ENCODE measurements around the gene TMEM50B. TPM values are rescaled to one million over a fixed set of nuclear protein-coding genes. Genes with fewer than 3 reads are reported as not detected.

Gene TMEM50B
- total and polyA plus RNA-seq, 2 experiments from 2014 or later, result 25.1 to 26.1 TPM

- Mint-ChIP-seq H3K27ac (no peak overlapping the region), H3K4me1 (peaks cover 17% of the 10 kb centered on the region), H3K9me3 (no peaks in the 10 kb centered on the region), H3K4me3 (no peak overlapping the region; the same call in 2 of the 3 replicates), H3K27me3 (ENCODE audit: insufficient read depth, low read depth, poor library complexity) (peaks cover 14% of the 10 kb centered on the region), H3K36me3 (ENCODE audit: low read depth) (no peaks in the 10 kb centered on the region)
- H3K4me3 ChIP-seq, result no peak overlapping the region
- no peak overlapping the region for H3K27ac ChIP-seq (ENCODE audit: low read depth)
- no peaks in the 10 kb centered on the region for H3K36me3 ChIP-seq (ENCODE audit: insufficient read depth)
- H3F3A ChIP-seq (replicated peaks; ENCODE audit: low read depth), result peaks cover 8% of the 10 kb centered on the region; the same call in 1 of the 2 replicates
- H4K20me1 ChIP-seq (replicated peaks; ENCODE audit: insufficient read depth), result no peaks in the 10 kb centered on the region
- DNase-seq (ENCODE audit: low spot score) (peak; percentile 46), ATAC-seq (peak; percentile 49)
- H3K4me1 ChIP-seq (ENCODE audit: insufficient read depth), result no peaks in the 10 kb centered on the region; the same call in 1 of the 2 replicates
- TF ChIP-seq ZNF114 (CRISPR knock-in tag; IDR thresholded peaks at IDR 0.05) (no peak), ZNF331 (CRISPR knock-in tag; IDR thresholded peaks at IDR 0.05; ENCODE audit: low read depth) (no peak)
- no peaks in the 10 kb centered on the region for H3K79me2 ChIP-seq (replicated peaks; ENCODE audit: insufficient read depth)
- no peaks in the 10 kb centered on the region for H3K9me2 ChIP-seq (ENCODE audit: insufficient read depth)
- H3K27me3 ChIP-seq (ENCODE audit: insufficient read depth), result no peaks in the 10 kb centered on the region
- H2AFZ ChIP-seq, result peak overlapping the region; percentile 86
- peak overlapping the region; percentile 55; the same call in 1 of the 2 replicates for H3K4me2 ChIP-seq
Observed at GRCh38 chr21:33496345-33496744, 16.6 kb upstream of the TMEM50B start.

GRCh38 chr21:33495743-33496142 lies 16.0 kb upstream of the TMEM50B start:
- peaks cover 8% of the 10 kb centered on the region; the same call in 1 of the 2 replicates for H3F3A ChIP-seq (replicated peaks; ENCODE audit: low read depth)
- H3K4me2 ChIP-seq, result no peak overlapping the region
- no peak overlapping the region for H3K4me3 Mint-ChIP-seq
- H3K4me1 Mint-ChIP-seq, result peaks cover 17% of the 10 kb centered on the region
- H3K36me3 ChIP-seq (ENCODE audit: insufficient read depth), result no peaks in the 10 kb centered on the region
- H3K36me3 Mint-ChIP-seq (ENCODE audit: low read depth), result no peaks in the 10 kb centered on the region
- peaks cover 2% of the 10 kb centered on the region; the same call in 1 of the 2 replicates for H3K79me2 ChIP-seq (replicated peaks; ENCODE audit: insufficient read depth)
- no peaks in the 10 kb centered on the region for H3K27me3 ChIP-seq (ENCODE audit: insufficient read depth)
- no peak for ATAC-seq
- no peak overlapping the region for H3K27ac Mint-ChIP-seq
- no peak for DNase-seq (ENCODE audit: low spot score)
- peaks cover 14% of the 10 kb centered on the region for H3K27me3 Mint-ChIP-seq (ENCODE audit: insufficient read depth, low read depth, poor library complexity)
- no peaks in the 10 kb centered on the region for H3K9me3 Mint-ChIP-seq
- H3K9me2 ChIP-seq (ENCODE audit: insufficient read depth), result no peaks in the 10 kb centered on the region
- no peaks in the 10 kb centered on the region for H4K20me1 ChIP-seq (replicated peaks; ENCODE audit: insufficient read depth)
- H3K27ac ChIP-seq (ENCODE audit: low read depth), result no peak overlapping the region
- H3K4me3 ChIP-seq, result no peak overlapping the region
- peaks cover 3% of the 10 kb centered on the region for H3K4me1 ChIP-seq (ENCODE audit: insufficient read depth)
- peak overlapping the region; percentile 86 for H2AFZ ChIP-seq
- no peak for TF ChIP-seq STAT1 (IDR thresholded peaks at IDR 0.05; ENCODE audit: unreplicated experiment)
- no peak for TF ChIP-seq NANOG (IDR thresholded peaks at IDR 0.05; ENCODE audit: borderline replicate concordance)
- TF ChIP-seq REST (IDR thresholded peaks at IDR 0.05; ENCODE audit: unreplicated experiment), result no peak
- TF ChIP-seq ZNF462 (CRISPR knock-in tag; IDR thresholded peaks at IDR 0.05), result no peak
- TF ChIP-seq EZH2 (IDR thresholded peaks at IDR 0.05; ENCODE audit: low read depth, unreplicated experiment), result no peak
- no peak for TF ChIP-seq ZNF114 (CRISPR knock-in tag; IDR thresholded peaks at IDR 0.05)
- TF ChIP-seq, protein P1, sequence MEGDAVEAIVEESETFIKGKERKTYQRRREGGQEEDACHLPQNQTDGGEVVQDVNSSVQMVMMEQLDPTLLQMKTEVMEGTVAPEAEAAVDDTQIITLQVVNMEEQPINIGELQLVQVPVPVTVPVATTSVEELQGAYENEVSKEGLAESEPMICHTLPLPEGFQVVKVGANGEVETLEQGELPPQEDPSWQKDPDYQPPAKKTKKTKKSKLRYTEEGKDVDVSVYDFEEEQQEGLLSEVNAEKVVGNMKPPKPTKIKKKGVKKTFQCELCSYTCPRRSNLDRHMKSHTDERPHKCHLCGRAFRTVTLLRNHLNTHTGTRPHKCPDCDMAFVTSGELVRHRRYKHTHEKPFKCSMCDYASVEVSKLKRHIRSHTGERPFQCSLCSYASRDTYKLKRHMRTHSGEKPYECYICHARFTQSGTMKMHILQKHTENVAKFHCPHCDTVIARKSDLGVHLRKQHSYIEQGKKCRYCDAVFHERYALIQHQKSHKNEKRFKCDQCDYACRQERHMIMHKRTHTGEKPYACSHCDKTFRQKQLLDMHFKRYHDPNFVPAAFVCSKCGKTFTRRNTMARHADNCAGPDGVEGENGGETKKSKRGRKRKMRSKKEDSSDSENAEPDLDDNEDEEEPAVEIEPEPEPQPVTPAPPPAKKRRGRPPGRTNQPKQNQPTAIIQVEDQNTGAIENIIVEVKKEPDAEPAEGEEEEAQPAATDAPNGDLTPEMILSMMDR (conservative IDR thresholded peaks at IDR 0.05; ENCODE audit: low read depth in 2 of 2), result no peak
- TF ChIP-seq ZNF331 (CRISPR knock-in tag; IDR thresholded peaks at IDR 0.05; ENCODE audit: low read depth), result no peak
- no peak for TF ChIP-seq POLR2AphosphoS5 (IDR thresholded peaks at IDR 0.05; ENCODE audit: low read depth)
- no peak for TF ChIP-seq EZH2phosphoT487 (IDR thresholded peaks at IDR 0.05; ENCODE audit: unreplicated experiment)

Measured in GM23338 (cell line).